H9 (cell line): ENCODE results near the gene CST6. TPM values are rescaled to one million over a fixed set of nuclear protein-coding genes. Genes with fewer than 3 reads are reported as not detected.

ENCODE experiments used
- DNase-seq: peaks from one replicate; pipeline ENCODE4 v3.0.0-alpha.2; 2017
- H2AFZ ChIP-seq: one replicate; pipeline ENCODE4 v1.6.1; 2013; ENCODE audit warnings: mild to moderate bottlenecking, low read length, control low read depth, moderate library complexity
- H2AK5ac ChIP-seq: 2 replicates; pipeline ENCODE4 v1.6.1; 2013; ENCODE audit warnings: low read length, control low read depth, mixed read lengths; ENCODE audit not compliant: insufficient read length
- H2BK120ac ChIP-seq: one replicate; pipeline ENCODE4 v1.6.1; 2013; ENCODE audit warnings: low read depth, mild to moderate bottlenecking, low read length, control low read depth, inconsistent platforms; ENCODE audit not compliant: poor library complexity, severe bottlenecking
- H2BK12ac ChIP-seq: 2 replicates; pipeline ENCODE4 v1.6.1; 2013; ENCODE audit warnings: low read length, control low read depth, mixed read lengths, low read depth; ENCODE audit not compliant: insufficient read length
- H2BK15ac ChIP-seq: 2 replicates; pipeline ENCODE4 v1.6.1; 2013; ENCODE audit warnings: low read depth, low read length, control low read depth
- H2BK20ac ChIP-seq: one replicate; pipeline ENCODE4 v1.6.1; 2013; ENCODE audit warnings: low read depth, mild to moderate bottlenecking, low read length, control low read depth, inconsistent platforms; ENCODE audit not compliant: poor library complexity, severe bottlenecking
- H2BK5ac ChIP-seq: 2 replicates; pipeline ENCODE4 v1.6.1; 2013; ENCODE audit warnings: low read length, control low read depth, mixed read lengths; ENCODE audit not compliant: insufficient read length
- H3K14ac ChIP-seq: 2 replicates; pipeline ENCODE4 v1.6.1; 2013; ENCODE audit warnings: low read length, control low read depth; ENCODE audit not compliant: insufficient read depth
- H3K18ac ChIP-seq: 2 replicates; pipeline ENCODE4 v1.6.1; 2013; ENCODE audit warnings: low read depth, mild to moderate bottlenecking, mixed read lengths, low read length, control low read depth; ENCODE audit not compliant: insufficient read length
- H3K23ac ChIP-seq: 2 replicates; pipeline ENCODE4 v1.6.1; 2013; ENCODE audit warnings: low read length, control low read depth, mixed read lengths, low read depth; ENCODE audit not compliant: insufficient read length
- H3K23me2 ChIP-seq: 2 replicates; pipeline ENCODE4 v1.6.1; 2013; ENCODE audit warnings: low read depth, mild to moderate bottlenecking, mixed read lengths, low read length, control low read depth; ENCODE audit not compliant: insufficient read length, poor library complexity, severe bottlenecking
- H3K27ac ChIP-seq: 2 replicates; pipeline ENCODE4 v1.5.1; 2013; ENCODE audit warnings: low read length, control low read depth, mixed read lengths, low read depth; ENCODE audit not compliant: insufficient read length
- H3K27me3 ChIP-seq: 2 replicates; pipeline ENCODE4 v1.6.1; 2013; ENCODE audit warnings: low read length, control low read depth, inconsistent platforms; ENCODE audit not compliant: insufficient read depth
- H3K4ac ChIP-seq: 2 replicates; pipeline ENCODE4 v1.6.1; 2013; ENCODE audit warnings: low read depth, mild to moderate bottlenecking, control low read depth, inconsistent platforms, low read length, moderate library complexity
- H3K4me1 ChIP-seq: 2 replicates; pipeline ENCODE4 v1.6.1; 2013; ENCODE audit warnings: low read length, control low read depth, inconsistent platforms; ENCODE audit not compliant: insufficient read depth
- H3K4me2 ChIP-seq: 2 replicates; pipeline ENCODE4 v1.6.1; 2013; ENCODE audit warnings: low read length, control low read depth, mixed read lengths; ENCODE audit not compliant: insufficient read length, insufficient read depth
- H3K56ac ChIP-seq: 2 replicates; pipeline ENCODE4 v1.6.1; 2013; ENCODE audit warnings: low read depth, mild to moderate bottlenecking, mixed read lengths, low read length, control low read depth; ENCODE audit not compliant: insufficient read length
- H3K79me1 ChIP-seq: 2 replicates; pipeline ENCODE4 v1.6.1; 2013; ENCODE audit warnings: low read depth, mild to moderate bottlenecking, moderate library complexity, low read length, control low read depth, inconsistent platforms; ENCODE audit not compliant: insufficient read depth, poor library complexity, severe bottlenecking
- H3K79me2 ChIP-seq: 2 replicates; pipeline ENCODE4 v1.6.1; 2013; ENCODE audit warnings: low read length, control low read depth, inconsistent platforms; ENCODE audit not compliant: insufficient read depth
- H3K9ac ChIP-seq: 2 replicates; pipeline ENCODE4 v1.6.1; 2013; ENCODE audit warnings: low read length, control low read depth, mixed read lengths; ENCODE audit not compliant: insufficient read length; ENCODE audit errors: extremely low read depth
- H3K9me3 ChIP-seq: one replicate; pipeline ENCODE4 v1.6.1; 2013; ENCODE audit warnings: low read depth, low read length, inconsistent platforms; ENCODE audit not compliant: control insufficient read depth
- H3T11ph ChIP-seq: one replicate; pipeline ENCODE4 v1.6.1; 2013; ENCODE audit warnings: mild to moderate bottlenecking, low read length, control low read depth, inconsistent platforms
- H4K20me1 ChIP-seq: one replicate; pipeline ENCODE4 v1.6.1; 2013; ENCODE audit not compliant: control insufficient read depth, insufficient read length, insufficient read depth
- H4K5ac ChIP-seq: 2 replicates; pipeline ENCODE4 v1.6.1; 2013; ENCODE audit warnings: low read depth, mild to moderate bottlenecking, mixed read lengths, low read length, control low read depth; ENCODE audit not compliant: insufficient read length
- H4K8ac ChIP-seq: replicated peaks from 2 replicates; pipeline ENCODE4 v1.6.1; 2013; ENCODE audit warnings: low read length, control low read depth, mixed read lengths, low read depth; ENCODE audit not compliant: insufficient read length
- H4K91ac ChIP-seq: 2 replicates; pipeline ENCODE4 v1.6.1; 2013; ENCODE audit warnings: low read depth, mild to moderate bottlenecking, moderate library complexity, mixed read lengths, low read length, control low read depth; ENCODE audit not compliant: insufficient read length
- H3K27ac Mint-ChIP-seq, 3 experiments: 2 replicates in 2 of 3; 3 replicates in 1 of 3; pipeline ENCODE4 v1.8.0; 2020 to 2021; ENCODE audit warnings: mixed read lengths in 3 of 3, mild to moderate bottlenecking in 1 of 3, moderate library complexity in 1 of 3
- H3K27me3 Mint-ChIP-seq: 2 replicates; pipeline ENCODE4 v1.8.0; 2021; ENCODE audit warnings: low read depth, mild to moderate bottlenecking, moderate library complexity, mixed read lengths
- H3K36me3 Mint-ChIP-seq, 3 experiments: 2 replicates in 2 of 3; 3 replicates in 1 of 3; pipeline ENCODE4 v1.8.0; 2020 to 2021; ENCODE audit warnings: low read depth in 3 of 3, mixed read lengths in 3 of 3; ENCODE audit not compliant: insufficient read depth in 1 of 3
- H3K4me1 Mint-ChIP-seq, 2 experiments: 2 replicates each; pipeline ENCODE4 v1.8.0; 2020; ENCODE audit warnings: mixed read lengths in 2 of 2
- H3K4me3 Mint-ChIP-seq, 2 experiments: 2 replicates in 1 of 2; 3 replicates in 1 of 2; pipeline ENCODE4 v1.8.0; 2020 to 2021; ENCODE audit warnings: mild to moderate bottlenecking in 2 of 2, mixed read lengths in 2 of 2, moderate library complexity in 1 of 2
- H3K9me3 Mint-ChIP-seq, 2 experiments: 2 replicates in 1 of 2; 3 replicates in 1 of 2; pipeline ENCODE4 v1.8.0; 2020; ENCODE audit warnings: mild to moderate bottlenecking in 2 of 2, mixed read lengths in 2 of 2, moderate library complexity in 1 of 2
- WGBS: extraction: QIAGEN DNeasy Blood & Tissue Kit; methylation state at CpG from one replicate; pipeline ENCODE4 v1.1.7; 2013; ENCODE audit warnings: missing lambda C conversion rate, low lambda C conversion rate, mixed read lengths; ENCODE audit not compliant: insufficient read length; ENCODE audit errors: extremely low coverage; 5-methylcytosine and 5-hydroxymethylcytosine counted together
- total RNA-seq: library from RNA; stranded (reverse); gene quantifications from 2 replicates; pipeline ENCODE4 v1.2.1, GENCODE V29; 2021
- TF ChIP-seq, protein P1 (sequence below): fragments of 200-600 bp; sonication (generic); conservative IDR thresholded peaks from 3 replicates; pipeline ENCODE4 v1.8.0; 2021; ENCODE audit warnings: antibody characterized with exemption, mild to moderate bottlenecking

The CST6 gene
- total RNA-seq, 1 experiment from 2014 or later = not detected

DNA sequence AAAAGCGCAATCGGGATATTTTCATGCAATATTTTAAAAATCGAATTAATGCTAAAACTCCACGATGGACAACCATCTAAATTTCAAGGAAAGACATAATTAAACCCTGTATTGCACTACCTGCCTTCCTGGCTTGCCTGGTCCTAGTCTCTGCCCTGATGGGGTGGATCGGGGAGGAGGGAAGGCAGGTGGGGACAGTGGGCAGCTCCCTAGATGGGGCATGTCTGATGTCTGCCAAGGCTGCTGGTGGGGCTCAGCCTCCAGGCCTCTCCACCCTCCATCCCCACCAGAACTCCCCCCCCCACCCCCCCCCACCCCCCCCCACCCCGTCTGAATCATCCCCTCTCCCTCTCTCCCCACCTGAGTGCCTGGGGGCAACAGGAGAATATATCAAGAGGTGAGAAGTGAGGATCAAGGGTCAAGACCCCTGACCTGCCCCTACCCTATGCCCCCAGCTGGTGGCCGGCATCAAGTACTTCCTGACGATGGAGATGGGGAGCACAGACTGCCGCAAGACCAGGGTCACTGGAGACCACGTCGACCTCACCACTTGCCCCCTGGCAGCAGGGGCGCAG lies 650 bp downstream of the CST6 start:
- Histone ChIP-seq H3K14ac (no peak overlapping the region), H3K9ac (no peak overlapping the region), H3K18ac (no peak overlapping the region), H3K23ac (no peak overlapping the region), H3K4me1 (no peaks in the 10 kb centered on the region), H3K4ac (no peak overlapping the region), H4K20me1 (no peaks in the 10 kb centered on the region), H4K8ac (no peak overlapping the region), H2BK15ac (no peak overlapping the region), H2BK5ac (no peak overlapping the region), H2BK12ac (no peak overlapping the region), H2BK120ac (no peak overlapping the region), H3K79me2 (no peaks in the 10 kb centered on the region), H4K5ac (no peak overlapping the region), H3K79me1 (no peaks in the 10 kb centered on the region), H2BK20ac (no peak overlapping the region), H2AK5ac (no peak overlapping the region), H3K23me2 (peaks cover 8% of the 10 kb centered on the region), H4K91ac (no peak overlapping the region), H3K27ac (no peak overlapping the region), H3K4me2 (peak overlapping the region; percentile 38), H3K9me3 (no peaks in the 10 kb centered on the region), H3K27me3 (peaks cover 4% of the 10 kb centered on the region; the same call in 1 of the 2 replicates), H3K56ac (no peak overlapping the region), H3T11ph (no peak overlapping the region), H2AFZ (no peak overlapping the region)
- TF ChIP-seq, protein P1, sequence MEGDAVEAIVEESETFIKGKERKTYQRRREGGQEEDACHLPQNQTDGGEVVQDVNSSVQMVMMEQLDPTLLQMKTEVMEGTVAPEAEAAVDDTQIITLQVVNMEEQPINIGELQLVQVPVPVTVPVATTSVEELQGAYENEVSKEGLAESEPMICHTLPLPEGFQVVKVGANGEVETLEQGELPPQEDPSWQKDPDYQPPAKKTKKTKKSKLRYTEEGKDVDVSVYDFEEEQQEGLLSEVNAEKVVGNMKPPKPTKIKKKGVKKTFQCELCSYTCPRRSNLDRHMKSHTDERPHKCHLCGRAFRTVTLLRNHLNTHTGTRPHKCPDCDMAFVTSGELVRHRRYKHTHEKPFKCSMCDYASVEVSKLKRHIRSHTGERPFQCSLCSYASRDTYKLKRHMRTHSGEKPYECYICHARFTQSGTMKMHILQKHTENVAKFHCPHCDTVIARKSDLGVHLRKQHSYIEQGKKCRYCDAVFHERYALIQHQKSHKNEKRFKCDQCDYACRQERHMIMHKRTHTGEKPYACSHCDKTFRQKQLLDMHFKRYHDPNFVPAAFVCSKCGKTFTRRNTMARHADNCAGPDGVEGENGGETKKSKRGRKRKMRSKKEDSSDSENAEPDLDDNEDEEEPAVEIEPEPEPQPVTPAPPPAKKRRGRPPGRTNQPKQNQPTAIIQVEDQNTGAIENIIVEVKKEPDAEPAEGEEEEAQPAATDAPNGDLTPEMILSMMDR = no peak
- DNase-seq = no peak
- H3K27ac Mint-ChIP-seq = no peak overlapping the region
- H3K27me3 Mint-ChIP-seq = no peaks in the 10 kb centered on the region; the same call in 1 of the 2 replicates
- no peaks in the 10 kb centered on the region for H3K36me3 Mint-ChIP-seq
- no peaks in the 10 kb centered on the region for H3K9me3 Mint-ChIP-seq
- no CpG with 5 or more reads among the region's 12 CpGs for WGBS
- peaks cover 8 to 20% of the 10 kb centered on the region in 2 experiments for H3K4me1 Mint-ChIP-seq
- H3K4me3 Mint-ChIP-seq = no peak overlapping the region
